Endothelial cell of umbilical vein (primary cell): ENCODE measurements around the gene CASP12. TPM values are rescaled to one million over a fixed set of nuclear protein-coding genes. Genes with fewer than 3 reads are reported as not detected.

Experiments
- BruUV-seq: library from RNA; stranded (reverse); fragments of 400-500 nt; replicated peaks from 2 replicates; lab custom pipeline; 2021; lab: Mats Ljungman, UMichigan
- CTCF ChIA-PET: fragments of 300-600, 350-600 bp; sonication (Branson Sonifier 250); formaldehyde crosslinking; loops from one replicate; lab custom pipeline; 2021; ENCODE audit warnings: antibody characterized with exemption, inconsistent platforms; lab: Charles Lee
- POLR2A ChIA-PET: fragments of 300-600, 350-600 bp; sonication (Branson Sonifier 250); formaldehyde crosslinking; loops from one replicate; lab custom pipeline; 2021; ENCODE audit warnings: antibody characterized with exemption, inconsistent platforms; lab: Charles Lee
- DNase-seq: peaks from one replicate; pipeline ENCODE4 v3.0.0-alpha.2; 2011; ENCODE audit warnings: low read depth, low spot score
- FAIRE-seq: peaks from 2 replicates; lab custom pipeline; 2011; peaks lifted over from hg19 to GRCh38; lab: Jason Lieb, UNC
- H2AFZ ChIP-seq: 2 replicates; pipeline ENCODE4 v1.6.0; 2012; ENCODE audit warnings: low read depth, low read length, control low read depth, inconsistent platforms
- H3K27ac ChIP-seq: 2 replicates; pipeline ENCODE4 v1.5.1; 2011; ENCODE audit warnings: low read depth, mild to moderate bottlenecking, control low read depth, low read length, moderate library complexity; ENCODE audit not compliant: insufficient read depth
- H3K27me3 ChIP-seq, 2 experiments: 2 replicates each; pipeline versions ENCODE4 v1.6.0 to v1.6.1; 2011; ENCODE audit warnings: low read length in 2 of 2, mixed read lengths in 1 of 2; ENCODE audit not compliant: control insufficient read depth in 2 of 2, insufficient read depth in 2 of 2
- H3K36me3 ChIP-seq, 2 experiments: 2 replicates in 1 of 2; 3 replicates in 1 of 2; pipeline ENCODE4 v1.5.1; 2011; ENCODE audit warnings: low read length in 2 of 2, mild to moderate bottlenecking in 1 of 2, moderate library complexity in 1 of 2; ENCODE audit not compliant: control insufficient read depth in 2 of 2, insufficient read depth in 2 of 2; ENCODE audit errors: extremely low read depth in 1 of 2
- H3K4me1 ChIP-seq: 3 replicates; pipeline ENCODE4 v1.5.1; 2011; ENCODE audit warnings: mild to moderate bottlenecking, low read length; ENCODE audit not compliant: control insufficient read depth, insufficient read depth; ENCODE audit errors: extremely low read depth
- H3K4me2 ChIP-seq: 2 replicates; pipeline ENCODE4 v1.6.1; 2011; ENCODE audit warnings: low read length, control low read depth, mixed read lengths; ENCODE audit not compliant: insufficient read depth
- H3K4me3 ChIP-seq, 3 experiments: fragments of 200-600 bp in 1 of 3; sonication (generic), shearing (Covaris generic) in 1 of 3; replicated peaks in 1 of 3; 2 replicates each; pipeline ENCODE4 v1.5.1; 2011 to 2016; ENCODE audit warnings: control low read depth in 3 of 3, low read length in 3 of 3, mild to moderate bottlenecking in 2 of 3, inconsistent platforms in 1 of 3, low read depth in 1 of 3, moderate library complexity in 1 of 3; ENCODE audit not compliant: insufficient read depth in 1 of 3
- H3K79me2 ChIP-seq: 2 replicates; pipeline ENCODE4 v1.6.0; 2012; ENCODE audit warnings: low read length, inconsistent platforms; ENCODE audit not compliant: control insufficient read depth, insufficient read depth
- H3K9ac ChIP-seq: replicated peaks from 2 replicates; pipeline ENCODE3; 2011; ENCODE audit warnings: low read length, control low read depth; ENCODE audit not compliant: insufficient read depth; ENCODE audit errors: extremely low read depth
- H3K9me1 ChIP-seq: replicated peaks from 3 replicates; pipeline ENCODE4 v1.6.0; 2011; ENCODE audit warnings: mild to moderate bottlenecking, low read length; ENCODE audit not compliant: control insufficient read depth, insufficient read depth; ENCODE audit errors: extremely low read depth
- H3K9me3 ChIP-seq: replicated peaks from 2 replicates; pipeline ENCODE4 v1.5.1; 2012; ENCODE audit warnings: low read length, inconsistent platforms; ENCODE audit not compliant: control insufficient read depth, insufficient read depth
- H4K20me1 ChIP-seq: replicated peaks from 2 replicates; pipeline ENCODE3; 2011; ENCODE audit warnings: mild to moderate bottlenecking, low read length; ENCODE audit not compliant: control insufficient read depth, insufficient read depth; ENCODE audit errors: extremely low read depth
- CTCF ChIP-seq, 2 donors: IDR thresholded peaks; 1 replicate in 1 of 2; 2 replicates in 1 of 2; pipeline ENCODE4 v1.5.1; 2011; ENCODE audit warnings: low read length in 2 of 2, mild to moderate bottlenecking in 2 of 2, moderate library complexity in 2 of 2, control low read depth in 1 of 2, inconsistent platforms in 1 of 2, low read depth in 1 of 2; ENCODE audit not compliant: insufficient read depth in 1 of 2; ENCODE audit errors: extremely low read depth in 1 of 2
- EZH2 ChIP-seq: IDR thresholded peaks from 2 replicates; pipeline ENCODE4 v1.6.1; 2012; ENCODE audit warnings: borderline replicate concordance, low read depth, mild to moderate bottlenecking, moderate library complexity, low read length, inconsistent platforms; ENCODE audit not compliant: severe bottlenecking
- FOS ChIP-seq: IDR thresholded peaks from 2 replicates; pipeline ENCODE4 v1.6.1; 2011; ENCODE audit warnings: mild to moderate bottlenecking, low read length, moderate library complexity, borderline replicate concordance; ENCODE audit not compliant: insufficient read depth
- GATA2 ChIP-seq: IDR thresholded peaks from 2 replicates; pipeline ENCODE4 v1.7.0; 2011; ENCODE audit warnings: low read depth, mild to moderate bottlenecking, moderate library complexity, mixed read lengths, low read length; ENCODE audit not compliant: insufficient read length, insufficient read depth
- JUN ChIP-seq: IDR thresholded peaks from 2 replicates; pipeline ENCODE4 v1.6.1; 2011; ENCODE audit warnings: borderline replicate concordance, low read depth; ENCODE audit not compliant: insufficient read length, insufficient read depth
- MAX ChIP-seq: IDR thresholded peaks from 2 replicates; pipeline ENCODE4 v1.6.1; 2011; ENCODE audit not compliant: insufficient read depth, insufficient read length
- MYC ChIP-seq: IDR thresholded peaks from one replicate; pipeline ENCODE4 v1.6.1; 2011; ENCODE audit warnings: mild to moderate bottlenecking, low read depth, low read length
- POLR2A ChIP-seq: IDR thresholded peaks from 2 replicates; pipeline ENCODE4 v1.6.1; 2012; ENCODE audit warnings: low read depth, mild to moderate bottlenecking, control low read depth, low read length
- POLR2AphosphoS5 ChIP-seq: IDR thresholded peaks from 2 replicates; pipeline ENCODE4 v1.6.1; 2012; ENCODE audit warnings: low read depth, mild to moderate bottlenecking, control low read depth, low read length, moderate library complexity; ENCODE audit not compliant: insufficient read depth
- dilution Hi-C: fragments of 300-500 bp; cut with MboI; formaldehyde crosslinking; loops from one replicate; pipeline ENCODE4 v1.15.0; 2019; ENCODE audit warnings: low sequenced_read_pairs; ENCODE audit not compliant: extremely low pct_ligation_motif_present
- intact Hi-C: fragments of 100-400 bp; cut with micrococcal nuclease; formaldehyde crosslinking; loops from one replicate; pipeline ENCODE4 v1.10.0; 2022
- polyA plus RNA-seq, 4 experiments: library from polyadenylated mRNA; depleted of rRNA in 3 of 4; stranded (reverse) in 3 of 4; unstranded in 1 of 4; fragments of >200 nt; gene quantifications; 2 replicates each; pipeline versions ENCODE4 v1.2.1 to v1.2.3, GENCODE V29; 2011 to 2012; ENCODE audit warnings: missing spikeins in 1 of 4
- total RNA-seq: library from RNA; stranded (reverse); gene quantifications from 2 replicates; pipeline ENCODE4 v1.2.3, GENCODE V29; 2021

Gene CASP12
- total and polyA plus RNA-seq, 2 donors (not counting 3 experiments of a cell fraction or from before 2014, with no cell fraction given), result 1.4 to 3.9 TPM

- Histone ChIP-seq H3K9me1 (no peaks in the 10 kb centered on the region), H3K4me2 (no peak overlapping the region), H2AFZ (no peak overlapping the region), H3K4me3 (no peak overlapping the region), H4K20me1 (no peaks in the 10 kb centered on the region), H3K27ac (no peak overlapping the region), H3K79me2 (no peaks in the 10 kb centered on the region), H3K9ac (no peak overlapping the region), H3K36me3 (no peaks in the 10 kb centered on the region), H3K9me3 (no peaks in the 10 kb centered on the region), H3K4me1 (no peaks in the 10 kb centered on the region), H3K27me3 (no peaks in the 10 kb centered on the region)
- BruUV-seq, result no TSS peak
- ChIA-PET CTCF (no interaction called here), POLR2A (no interaction called here)
- no peak for DNase-seq
- no peak for FAIRE-seq
- dilution Hi-C loops, result no loop called here
- TF ChIP-seq JUN (no peak), CTCF (IDR thresholded peaks at IDR 0.05; ENCODE audit: extremely low read depth in 1 of 2, insufficient read depth in 1 of 2, low read depth in 1 of 2, low read length in 2 of 2) (no peak), FOS (no peak), GATA2 (no peak), POLR2A (no peak), EZH2 (no peak), MAX (no peak), POLR2AphosphoS5 (no peak), MYC (no peak)
- intact Hi-C loops, result no loop called here
These were observed 60.2 kb downstream of the CASP12 start for GRCh38 chr11:104837969-104838639.
